OCI-LY7 (cell line): ENCODE measurements around the gene TAMM41. TPM values are rescaled to one million over a fixed set of nuclear protein-coding genes. Genes with fewer than 3 reads are reported as not detected.

Experiments used
- BruUV-seq: library from RNA; stranded (reverse); fragments of 400-500 nt; replicated peaks from 2 replicates; lab custom pipeline; 2021; lab: Mats Ljungman, UMichigan
- CTCF ChIA-PET: fragments of 300-600 bp; sonication (Branson Sonifier 250); formaldehyde crosslinking; loops from one replicate; lab custom pipeline; 2022; ENCODE audit warnings: antibody characterized with exemption; ENCODE audit not compliant: unreplicated experiment; lab: Charles Lee
- POLR2A ChIA-PET: fragments of 300-600 bp; sonication (Branson Sonifier 250); formaldehyde crosslinking; loops from one replicate; lab custom pipeline; 2022; ENCODE audit warnings: antibody characterized with exemption; lab: Charles Lee
- DNase-seq: peaks from one replicate; pipeline ENCODE4 v3.0.0-alpha.2; 2015; ENCODE audit warnings: low spot score
- H2AFZ ChIP-seq: fragments of 200-600 bp; sonication (generic), shearing (Covaris generic); 2 replicates; pipeline ENCODE4 v1.6.1; 2014; ENCODE audit warnings: mild to moderate bottlenecking, antibody characterized with exemption, low read length, moderate library complexity
- H3K27ac ChIP-seq: fragments of 200-600 bp; sonication (generic); 2 replicates; pipeline ENCODE4 v1.5.1; 2014; ENCODE audit warnings: mixed run types, low read depth, mild to moderate bottlenecking, moderate library complexity, low read length, inconsistent platforms; ENCODE audit not compliant: poor library complexity, severe bottlenecking
- H3K36me3 ChIP-seq: fragments of 200-600 bp; sonication (generic); 2 replicates; pipeline ENCODE4 v1.6.1; 2014; ENCODE audit warnings: mild to moderate bottlenecking, antibody characterized with exemption, low read length, moderate library complexity, mixed read lengths; ENCODE audit not compliant: insufficient read depth
- H3K4me1 ChIP-seq: fragments of 200-600 bp; sonication (generic); 2 replicates; pipeline ENCODE4 v1.5.1; 2014; ENCODE audit warnings: mild to moderate bottlenecking, low read length; ENCODE audit not compliant: insufficient read depth, poor library complexity, severe bottlenecking
- H3K4me2 ChIP-seq: fragments of 200-600 bp; sonication (generic); 2 replicates; pipeline ENCODE4 v1.6.1; 2014; ENCODE audit warnings: mild to moderate bottlenecking, low read length
- H3K4me3 ChIP-seq: fragments of 200-600 bp; sonication (generic); 2 replicates; pipeline ENCODE4 v1.5.1; 2014; ENCODE audit warnings: mild to moderate bottlenecking, low read depth, low read length; ENCODE audit not compliant: poor library complexity, severe bottlenecking
- H3K79me2 ChIP-seq: fragments of 200-600 bp; sonication (generic); 2 replicates; pipeline ENCODE4 v1.6.1; 2016; ENCODE audit warnings: low read depth, mild to moderate bottlenecking, low read length, moderate library complexity, mixed read lengths; ENCODE audit not compliant: insufficient read depth
- H3K9me2 ChIP-seq: fragments of 200-600 bp; sonication (generic); 2 replicates; pipeline ENCODE4 v1.6.1; 2016; ENCODE audit warnings: mild to moderate bottlenecking, low read length, mixed read lengths; ENCODE audit not compliant: insufficient read depth
- H3K9me3 ChIP-seq: fragments of 200-600 bp; sonication (generic); 2 replicates; pipeline ENCODE4 v1.6.1; 2014; ENCODE audit warnings: mild to moderate bottlenecking, mixed run types, low read length, mixed read lengths
- H4K20me1 ChIP-seq: fragments of 200-600 bp; sonication (generic); 2 replicates; pipeline ENCODE4 v1.6.1; 2014; ENCODE audit warnings: mild to moderate bottlenecking, antibody characterized with exemption, low read length, moderate library complexity, mixed read lengths; ENCODE audit not compliant: insufficient read depth
- CTCF ChIP-seq: fragments of 200-600 bp; sonication (generic); conservative IDR thresholded peaks from 2 replicates; pipeline ENCODE4 v1.5.1; 2014; ENCODE audit warnings: mild to moderate bottlenecking, antibody characterized with exemption, low read length, moderate library complexity, mixed read lengths
- EZH2phosphoT487 ChIP-seq: fragments of 200-600 bp; sonication (generic); IDR thresholded peaks from 2 replicates; pipeline ENCODE4 v1.6.1; 2018; ENCODE audit warnings: low read depth, borderline replicate concordance, mild to moderate bottlenecking, mixed run types, antibody characterized with exemption, low read length, moderate library complexity, mixed read lengths
- intact Hi-C: fragments of 100-400 bp; cut with micrococcal nuclease; formaldehyde crosslinking; loops from one replicate; pipeline ENCODE4 v1.10.0; 2022; ENCODE audit not compliant: unreplicated experiment
- total RNA-seq, 2 experiments: library from RNA; depleted of rRNA in 1 of 2; stranded (reverse); fragments of >200 nt in 1 of 2; shearing (Covaris generic) in 1 of 2; gene quantifications; 2 replicates each; pipeline ENCODE4 v1.2.3, GENCODE V29; 2014 to 2022

The TAMM41 gene
- total RNA-seq, 2 experiments from 2014 or later, result 14.6 to 47.9 TPM

GRCh38 chr3:11825301-11825700, 21.4 kb downstream of the TAMM41 start:
- peaks cover 88% of the 10 kb centered on the region for H3K36me3 ChIP-seq
- no peak for DNase-seq
- H3K27ac ChIP-seq, result no peak overlapping the region
- no peaks in the 10 kb centered on the region for H3K9me3 ChIP-seq
- H2AFZ ChIP-seq, result no peak overlapping the region
- no peaks in the 10 kb centered on the region for H3K79me2 ChIP-seq
- POLR2A ChIA-PET, result interaction anchor here (0.7 to 1.0 kb wide), 2 partner anchors 55 to 413 kb away, joined by 3 to 5 read pairs; no protein-coding TSS in a partner anchor
- CTCF ChIA-PET, result no interaction called here
- H3K9me2 ChIP-seq, result no peaks in the 10 kb centered on the region
- H3K4me1 ChIP-seq, result no peaks in the 10 kb centered on the region
- H4K20me1 ChIP-seq, result no peaks in the 10 kb centered on the region
- BruUV-seq, result no TSS peak
- TF ChIP-seq EZH2phosphoT487 (no peak), CTCF (no peak)
- no peak overlapping the region for H3K4me3 ChIP-seq
- no peak overlapping the region for H3K4me2 ChIP-seq
- intact Hi-C loops, result no loop called here

- ChIA-PET CTCF (no interaction called here), POLR2A (interaction anchor here (1.4 kb wide), 1 partner anchor 13 kb away, joined by 3 read pairs; no protein-coding TSS in a partner anchor)
- Histone ChIP-seq H3K9me2 (no peaks in the 10 kb centered on the region), H3K9me3 (no peaks in the 10 kb centered on the region), H3K4me3 (no peak overlapping the region), H3K4me2 (no peak overlapping the region), H2AFZ (no peak overlapping the region), H3K4me1 (no peaks in the 10 kb centered on the region), H3K36me3 (peaks cover 78% of the 10 kb centered on the region), H3K79me2 (no peaks in the 10 kb centered on the region), H4K20me1 (0 out of 2 replicates have a peak, but pooled peaks cover 4% of the 10 kb centered on the region), H3K27ac (no peak overlapping the region)
- TF ChIP-seq CTCF, result 0 out of 2 replicates have a peak, but pooled peaks have one; percentile 28
- TF ChIP-seq EZH2phosphoT487, result no peak
- intact Hi-C loops, result no loop called here
- BruUV-seq, result no TSS peak
- no peak for DNase-seq
Observed at GRCh38 chr3:11820531-11821041, 26.1 kb downstream of the TAMM41 start.

- no peaks in the 10 kb centered on the region for H3K4me1 ChIP-seq
- no peak overlapping the region for H3K4me3 ChIP-seq
- 0 out of 2 replicates have a peak, but pooled peaks cover 4% of the 10 kb centered on the region for H4K20me1 ChIP-seq
- H3K36me3 ChIP-seq, result peaks cover 76% of the 10 kb centered on the region
- no peak overlapping the region for H2AFZ ChIP-seq
- no peak for DNase-seq
- intact Hi-C loops, result no loop called here
- TF ChIP-seq CTCF, result no peak
- no peak for TF ChIP-seq EZH2phosphoT487
- no peaks in the 10 kb centered on the region for H3K9me3 ChIP-seq
- no peaks in the 10 kb centered on the region for H3K9me2 ChIP-seq
- H3K79me2 ChIP-seq, result no peaks in the 10 kb centered on the region
- ChIA-PET POLR2A (interaction anchor here (0.6 to 1.4 kb wide), 3 partner anchors 12 to 861 kb away, joined by 3 to 8 read pairs (median 3); no protein-coding TSS in a partner anchor), CTCF (no interaction called here)
- no peak overlapping the region for H3K27ac ChIP-seq
- no peak overlapping the region for H3K4me2 ChIP-seq
- no TSS peak for BruUV-seq
Observed at GRCh38 chr3:11819146-11819689, 27.5 kb downstream of the TAMM41 start.
